ENCODE data around the gene MTFP1. TPM values are rescaled to one million over a fixed set of nuclear protein-coding genes. Genes with fewer than 3 reads are reported as not detected.
"Not testable (repeated sequence)": the region's sequence is repeated elsewhere in the genome, so short reads cannot be mapped to it uniquely, and the experiment has no call there.

Gene MTFP1
- total and polyA plus RNA-seq, 4 donors = 1.8 to 40.0 (median 25.5) TPM

GRCh38 chr22:30445438-30446145 is 20.0 kb downstream of the MTFP1 start:
- Histone ChIP-seq H3K4me1 (ENCODE audit: control insufficient read depth in 5 of 5, insufficient read depth in 5 of 5, low read length in 5 of 5) (no peaks in the 10 kb centered on the region), H3K4me3 (no peak overlapping the region), H3K9me3 (ENCODE audit: control insufficient read depth in 4 of 4, insufficient read depth in 3 of 4, low read length in 3 of 4) (no peaks in the 10 kb centered on the region), H3K27ac (ENCODE audit: low read depth in 1 of 2, low read length in 1 of 2) (no peak overlapping the region), H3K27me3 (ENCODE audit: control insufficient read depth in 3 of 3, insufficient read depth in 3 of 3, low read length in 2 of 3) (no peaks in the 10 kb centered on the region), H3K36me3 (ENCODE audit: control insufficient read depth in 4 of 4, insufficient read depth in 4 of 4, low read length in 4 of 4) (no peaks in the 10 kb centered on the region), H3K9ac (ENCODE audit: insufficient read depth in 1 of 2, low read length in 2 of 2) (no peak overlapping the region)
- no peak for ATAC-seq (ENCODE audit: insufficient read depth, low FRiP score)
- no peak for DNase-seq
- 56 to 59% methylated on average over 5 of the region's 5 CpGs for WGBS, 2 donors
- no peak for TF ChIP-seq CTCF (IDR thresholded peaks at IDR 0.05; ENCODE audit: control extremely low read depth, extremely low read depth)

GRCh38 chr22:30447656-30448055 is 22.1 kb downstream of the MTFP1 start:
- 90% methylated on average over 3 of the region's 3 CpGs for WGBS, 2 donors
- no peak overlapping the region for H3K9ac ChIP-seq (ENCODE audit: insufficient read depth in 1 of 2, low read length in 2 of 2)
- H3K27me3 ChIP-seq (ENCODE audit: control insufficient read depth in 3 of 3, insufficient read depth in 3 of 3, low read length in 2 of 3) = no peaks in the 10 kb centered on the region
- H3K4me1 ChIP-seq (ENCODE audit: control insufficient read depth in 5 of 5, insufficient read depth in 5 of 5, low read length in 5 of 5) = peaks cover 0 to 2% (median 0%) of the 10 kb centered on the region in 5 donors
- no peaks in the 10 kb centered on the region for H3K36me3 ChIP-seq (ENCODE audit: control insufficient read depth in 4 of 4, insufficient read depth in 4 of 4, low read length in 4 of 4)
- H3K4me3 ChIP-seq = no peak overlapping the region
- DNase-seq (no peak), ATAC-seq (ENCODE audit: insufficient read depth, low FRiP score) (no peak)
- H3K9me3 ChIP-seq (ENCODE audit: control insufficient read depth in 4 of 4, insufficient read depth in 3 of 4, low read length in 3 of 4) = no peaks in the 10 kb centered on the region
- H3K27ac ChIP-seq (ENCODE audit: low read depth in 1 of 2, low read length in 1 of 2) = no peak overlapping the region
- no peak for TF ChIP-seq CTCF (IDR thresholded peaks at IDR 0.05; ENCODE audit: control extremely low read depth, extremely low read depth)

- not testable (repeated sequence) for H3K4me1 ChIP-seq (ENCODE audit: control insufficient read depth in 5 of 5, insufficient read depth in 5 of 5, low read length in 5 of 5); H3K27me3 ChIP-seq (ENCODE audit: control insufficient read depth in 3 of 3, insufficient read depth in 3 of 3, low read length in 2 of 3); H3K27ac ChIP-seq (ENCODE audit: low read depth in 1 of 2, low read length in 1 of 2); H3K4me3 ChIP-seq; ATAC-seq (ENCODE audit: insufficient read depth, low FRiP score); H3K9ac ChIP-seq (ENCODE audit: insufficient read depth in 1 of 2, low read length in 2 of 2); H3K36me3 ChIP-seq (ENCODE audit: control insufficient read depth in 4 of 4, insufficient read depth in 4 of 4, low read length in 4 of 4); H3K9me3 ChIP-seq (ENCODE audit: control insufficient read depth in 4 of 4, insufficient read depth in 3 of 4, low read length in 3 of 4)
- peak in 1 of 3 donors; percentile 17 for DNase-seq
- WGBS, 2 donors = 42 to 68% methylated on average over 9 of the region's 9 CpGs
Observed at GRCh38 chr22:30451488-30451887, 25.9 kb downstream of the MTFP1 start.

- Histone ChIP-seq H3K9me3 (ENCODE audit: control insufficient read depth in 4 of 4, insufficient read depth in 3 of 4, low read length in 3 of 4) (no peaks in the 10 kb centered on the region), H3K9ac (ENCODE audit: insufficient read depth in 1 of 2, low read length in 2 of 2) (no peak overlapping the region), H3K27me3 (ENCODE audit: control insufficient read depth in 3 of 3, insufficient read depth in 3 of 3, low read length in 2 of 3) (no peaks in the 10 kb centered on the region), H3K36me3 (ENCODE audit: control insufficient read depth in 4 of 4, insufficient read depth in 4 of 4, low read length in 4 of 4) (no peaks in the 10 kb centered on the region), H3K4me1 (ENCODE audit: control insufficient read depth in 5 of 5, insufficient read depth in 5 of 5, low read length in 5 of 5) (peaks cover 0 to 2% (median 0%) of the 10 kb centered on the region in 5 donors), H3K4me3 (no peak overlapping the region), H3K27ac (ENCODE audit: low read depth in 1 of 2, low read length in 1 of 2) (no peak overlapping the region)
- 67 to 85% methylated on average over 6 of the region's 6 CpGs for WGBS, 2 donors
- no peak for TF ChIP-seq CTCF (IDR thresholded peaks at IDR 0.05; ENCODE audit: control extremely low read depth, extremely low read depth)
- ATAC-seq (ENCODE audit: insufficient read depth, low FRiP score) (no peak), DNase-seq (no peak)
Observed at GRCh38 chr22:30452861-30453260, 27.3 kb downstream of the MTFP1 start.

Measured in lung (tissue), 12 donors.